DND-41 (cell line): ENCODE data around the gene JMJD1C.

ENCODE experiments used
- EZH2 ChIP-seq: IDR thresholded peaks from 3 replicates; pipeline ENCODE4 v1.6.1; 2012; ENCODE audit warnings: borderline replicate concordance, low read depth, mild to moderate bottlenecking, moderate library complexity, low read length, inconsistent platforms; ENCODE audit not compliant: severe bottlenecking
- TF ChIP-seq, protein P1 (sequence below): IDR thresholded peaks from 2 replicates; pipeline ENCODE4 v1.5.1; 2012; ENCODE audit warnings: borderline replicate concordance, low read length, moderate library complexity, mild to moderate bottlenecking; ENCODE audit not compliant: poor library complexity, severe bottlenecking; ENCODE audit errors: extremely low read depth

DNA sequence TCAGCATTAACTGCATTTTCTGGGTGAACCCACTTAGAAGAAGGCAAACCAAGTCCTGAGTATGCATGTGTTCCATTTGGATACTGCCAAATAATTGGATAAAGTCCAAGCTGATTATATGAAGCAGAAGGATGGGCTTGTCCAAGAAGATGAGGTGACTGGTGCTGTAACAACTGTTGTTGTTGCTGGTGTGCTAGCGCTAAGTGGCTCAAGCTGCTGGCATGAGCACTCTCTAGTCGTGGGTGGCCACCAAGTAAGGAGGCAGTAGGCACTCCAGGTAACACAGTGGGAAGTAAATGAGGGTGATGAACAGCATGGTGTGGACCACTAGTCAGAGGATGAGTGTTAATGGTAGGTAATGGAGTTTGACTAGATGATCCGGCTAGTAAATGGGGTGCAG is 252.3 kb downstream of the JMJD1C start:
- TF ChIP-seq, protein P1, sequence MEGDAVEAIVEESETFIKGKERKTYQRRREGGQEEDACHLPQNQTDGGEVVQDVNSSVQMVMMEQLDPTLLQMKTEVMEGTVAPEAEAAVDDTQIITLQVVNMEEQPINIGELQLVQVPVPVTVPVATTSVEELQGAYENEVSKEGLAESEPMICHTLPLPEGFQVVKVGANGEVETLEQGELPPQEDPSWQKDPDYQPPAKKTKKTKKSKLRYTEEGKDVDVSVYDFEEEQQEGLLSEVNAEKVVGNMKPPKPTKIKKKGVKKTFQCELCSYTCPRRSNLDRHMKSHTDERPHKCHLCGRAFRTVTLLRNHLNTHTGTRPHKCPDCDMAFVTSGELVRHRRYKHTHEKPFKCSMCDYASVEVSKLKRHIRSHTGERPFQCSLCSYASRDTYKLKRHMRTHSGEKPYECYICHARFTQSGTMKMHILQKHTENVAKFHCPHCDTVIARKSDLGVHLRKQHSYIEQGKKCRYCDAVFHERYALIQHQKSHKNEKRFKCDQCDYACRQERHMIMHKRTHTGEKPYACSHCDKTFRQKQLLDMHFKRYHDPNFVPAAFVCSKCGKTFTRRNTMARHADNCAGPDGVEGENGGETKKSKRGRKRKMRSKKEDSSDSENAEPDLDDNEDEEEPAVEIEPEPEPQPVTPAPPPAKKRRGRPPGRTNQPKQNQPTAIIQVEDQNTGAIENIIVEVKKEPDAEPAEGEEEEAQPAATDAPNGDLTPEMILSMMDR = no peak
- no peak for TF ChIP-seq EZH2
